PFSK-1 (cell line): ENCODE data around the gene LRIG3.

Experiments used
- POLR2AphosphoS5 ChIP-seq: IDR thresholded peaks from 2 replicates; pipeline ENCODE4 v1.6.1; 2012; ENCODE audit warnings: low read depth, mild to moderate bottlenecking, control low read depth, low read length, moderate library complexity
- SIN3A ChIP-seq: IDR thresholded peaks from 2 replicates; pipeline ENCODE4 v1.6.1; 2012; ENCODE audit warnings: mild to moderate bottlenecking, low read length, moderate library complexity, borderline replicate concordance; ENCODE audit not compliant: insufficient read depth

DNA sequence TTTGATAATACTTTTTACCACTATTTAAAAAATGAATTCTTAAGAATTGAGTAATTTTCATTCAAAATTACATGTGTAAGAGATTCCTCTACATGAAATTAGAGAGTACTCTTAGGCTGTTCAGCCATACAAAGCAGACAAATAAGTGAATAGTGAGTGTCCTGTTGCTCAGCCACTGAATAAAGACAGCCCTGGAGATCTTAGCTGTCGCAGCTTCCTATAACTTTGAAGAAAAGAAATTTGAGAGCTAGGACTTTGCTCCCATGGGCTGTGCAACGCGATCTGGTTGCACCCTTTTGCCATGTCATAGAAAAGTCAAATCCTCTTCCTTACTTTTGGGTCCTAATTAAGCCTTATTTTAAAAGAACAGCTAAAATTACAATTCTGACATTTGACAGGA, 40.9 kb upstream of the LRIG3 start:
- no peak for TF ChIP-seq SIN3A
- no peak for TF ChIP-seq POLR2AphosphoS5
